HCT116 (cell line): ENCODE data around the gene HERC2.

ENCODE experiments used
- EZH2 ChIP-seq: fragments of 200-600 bp; sonication (generic); IDR thresholded peaks from 2 replicates; pipeline ENCODE4 v1.6.1; 2017; ENCODE audit warnings: antibody characterized with exemption, mixed run types
- EZH2phosphoT487 ChIP-seq: fragments of 200-600 bp; IDR thresholded peaks from 2 replicates; pipeline ENCODE4 v1.6.1; 2018; ENCODE audit warnings: antibody characterized with exemption, borderline replicate concordance
- POLR2A ChIP-seq: IDR thresholded peaks from 2 replicates; pipeline ENCODE4 v1.7.0; 2011; ENCODE audit warnings: borderline replicate concordance; ENCODE audit not compliant: insufficient read depth, insufficient read length; ENCODE audit errors: extremely low read depth
- POLR2AphosphoS5 ChIP-seq: IDR thresholded peaks from 2 replicates; pipeline ENCODE4 v1.6.1; 2011; ENCODE audit warnings: mild to moderate bottlenecking, low read depth, low read length, moderate library complexity
- SRF ChIP-seq: IDR thresholded peaks from 2 replicates; pipeline ENCODE4 v1.6.1; 2012; ENCODE audit warnings: low read depth
- YY1 ChIP-seq: IDR thresholded peaks from 2 replicates; pipeline ENCODE4 v1.6.1; 2011; ENCODE audit warnings: low read length, low read depth, moderate library complexity, mild to moderate bottlenecking; ENCODE audit not compliant: insufficient replicate concordance; ENCODE audit errors: extremely low read depth
- ZNF274 ChIP-seq: fragments of 200-500 bp; sonication (Bioruptor generic); IDR thresholded peaks from 2 replicates; pipeline ENCODE4 v1.6.1; 2014; ENCODE audit warnings: mild to moderate bottlenecking, low read depth, low read length, inconsistent platforms
- TF ChIP-seq, protein P1 (sequence below), 3 experiments: fragments of 200-600 bp in 1 of 3; sonication (generic) in 1 of 3; IDR thresholded peaks in 2 of 3; conservative IDR thresholded peaks in 1 of 3; 2 replicates each; pipeline ENCODE4 v1.5.1; 2012 to 2017; ENCODE audit warnings: low read depth in 2 of 3, low read length in 2 of 3, antibody characterized with exemption in 1 of 3, borderline replicate concordance in 1 of 3, control low read depth in 1 of 3, mild to moderate bottlenecking in 1 of 3, mixed read lengths in 1 of 3, mixed run types in 1 of 3, moderate library complexity in 1 of 3; ENCODE audit not compliant: insufficient read depth in 1 of 3

DNA sequence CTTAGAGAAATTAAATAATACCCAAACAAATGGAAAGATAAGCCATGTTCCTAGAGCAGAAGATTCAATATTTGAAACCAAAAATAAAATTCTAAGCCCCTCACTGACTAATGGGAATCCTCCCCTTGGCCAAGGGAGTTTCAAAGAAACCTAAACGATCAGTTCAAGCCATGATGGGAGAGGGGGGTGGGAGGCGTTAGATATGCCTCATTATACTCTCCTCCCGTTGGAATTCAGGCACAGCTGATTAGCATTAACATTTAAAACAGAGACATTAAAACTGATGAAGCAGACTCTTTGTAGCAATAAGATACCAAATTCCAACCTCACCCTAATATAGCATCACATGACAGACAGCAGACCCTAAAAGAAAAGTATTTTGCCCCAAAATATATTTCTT is 255.7 kb downstream of the HERC2 start:
- TF ChIP-seq, protein P1, sequence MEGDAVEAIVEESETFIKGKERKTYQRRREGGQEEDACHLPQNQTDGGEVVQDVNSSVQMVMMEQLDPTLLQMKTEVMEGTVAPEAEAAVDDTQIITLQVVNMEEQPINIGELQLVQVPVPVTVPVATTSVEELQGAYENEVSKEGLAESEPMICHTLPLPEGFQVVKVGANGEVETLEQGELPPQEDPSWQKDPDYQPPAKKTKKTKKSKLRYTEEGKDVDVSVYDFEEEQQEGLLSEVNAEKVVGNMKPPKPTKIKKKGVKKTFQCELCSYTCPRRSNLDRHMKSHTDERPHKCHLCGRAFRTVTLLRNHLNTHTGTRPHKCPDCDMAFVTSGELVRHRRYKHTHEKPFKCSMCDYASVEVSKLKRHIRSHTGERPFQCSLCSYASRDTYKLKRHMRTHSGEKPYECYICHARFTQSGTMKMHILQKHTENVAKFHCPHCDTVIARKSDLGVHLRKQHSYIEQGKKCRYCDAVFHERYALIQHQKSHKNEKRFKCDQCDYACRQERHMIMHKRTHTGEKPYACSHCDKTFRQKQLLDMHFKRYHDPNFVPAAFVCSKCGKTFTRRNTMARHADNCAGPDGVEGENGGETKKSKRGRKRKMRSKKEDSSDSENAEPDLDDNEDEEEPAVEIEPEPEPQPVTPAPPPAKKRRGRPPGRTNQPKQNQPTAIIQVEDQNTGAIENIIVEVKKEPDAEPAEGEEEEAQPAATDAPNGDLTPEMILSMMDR (IDR thresholded peaks at IDR 0.05 in 2 of 3, conservative IDR thresholded peaks at IDR 0.05 in 1 of 3; ENCODE audit: borderline replicate concordance in 1 of 3, insufficient read depth in 1 of 3, low read depth in 2 of 3, low read length in 2 of 3): no peak
- TF ChIP-seq POLR2A: no peak
- no peak for TF ChIP-seq EZH2
- no peak for TF ChIP-seq ZNF274
- TF ChIP-seq POLR2AphosphoS5: no peak
- no peak for TF ChIP-seq SRF
- TF ChIP-seq EZH2phosphoT487: no peak
- TF ChIP-seq YY1: no peak
